ENCODE measurements around the gene MSANTD1.

DNA sequence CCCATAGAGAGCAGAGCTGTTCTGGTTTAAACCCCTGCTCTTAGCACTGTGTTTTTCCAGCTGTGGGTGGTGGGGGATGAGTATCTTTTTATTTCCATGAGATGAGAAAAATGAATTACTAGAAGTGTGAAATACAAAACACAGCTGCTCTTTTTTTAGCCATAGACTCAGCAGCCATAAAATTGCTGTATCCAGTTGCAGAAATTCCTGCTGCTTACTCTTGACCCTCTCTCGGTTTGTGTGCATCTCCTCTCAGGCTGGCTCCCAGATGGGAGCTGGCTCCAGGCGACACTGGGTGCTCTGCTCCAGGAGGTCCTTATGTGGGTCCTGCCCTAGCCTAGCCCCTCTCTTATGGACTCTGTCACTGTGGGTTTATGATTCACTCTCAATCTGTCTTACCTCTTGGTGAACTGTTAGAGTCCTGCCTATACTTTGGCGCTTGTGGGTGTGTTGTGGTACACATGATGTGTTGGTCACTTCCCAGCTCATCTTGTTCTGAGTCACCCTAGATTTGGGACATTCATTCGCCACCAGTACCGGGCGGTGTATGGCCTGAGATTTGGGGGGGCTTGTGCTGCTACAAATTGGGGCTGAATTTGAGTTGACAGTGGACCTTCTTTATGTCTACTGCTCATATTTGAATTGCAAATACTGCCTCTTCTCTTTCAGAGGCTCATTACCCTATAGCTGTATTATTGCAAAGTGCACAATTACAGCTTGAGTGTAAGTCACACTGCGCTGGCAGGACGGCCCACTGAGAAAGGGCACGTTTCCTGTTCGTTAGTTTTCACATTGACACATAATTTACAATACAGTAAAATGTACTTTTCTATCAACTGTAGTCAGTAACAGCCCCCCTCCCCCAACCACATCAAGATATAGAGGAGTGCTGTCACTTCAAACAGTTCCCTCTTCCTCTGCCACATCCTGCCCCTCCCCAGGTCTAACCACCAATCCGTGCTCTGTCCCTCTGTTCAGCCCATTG, 46.9 kb upstream of the MSANTD1 start:
- TF ChIP-seq POLR2A (IDR thresholded peaks at IDR 0.05; ENCODE audit: low read depth, low read length) (no peak), POU2F2 (IDR thresholded peaks at IDR 0.05; ENCODE audit: low read depth, low read length) (no peak; the same call in 1 of the 2 replicates), TAF1 (IDR thresholded peaks at IDR 0.05; ENCODE audit: low read depth, low read length) (no peak), SPI1 (IDR thresholded peaks at IDR 0.05; ENCODE audit: low read depth, low read length) (peak; percentile 68), POLR2AphosphoS5 (IDR thresholded peaks at IDR 0.05; ENCODE audit: low read depth, low read length) (no peak), PAX5 (IDR thresholded peaks at IDR 0.05; ENCODE audit: insufficient read depth, low read length, severe bottlenecking) (no peak)
